Mesodermal cell (in vitro differentiated cells): Measurements from ENCODE around the gene QSOX1.
"Not testable (repeated sequence)": the region's sequence is repeated elsewhere in the genome, so short reads cannot be mapped to it uniquely, and the experiment has no call there.

ENCODE experiments used
- H3K27ac ChIP-seq: 2 replicates; pipeline ENCODE4 v1.7.0; 2013; ENCODE audit warnings: mild to moderate bottlenecking, low read depth, low read length, moderate library complexity; ENCODE audit not compliant: severe bottlenecking
- H3K36me3 ChIP-seq: 2 replicates; pipeline ENCODE4 v1.7.1; 2013; ENCODE audit warnings: mild to moderate bottlenecking, low read length, moderate library complexity; ENCODE audit not compliant: control insufficient read depth, insufficient read depth
- H3K4me1 ChIP-seq: one replicate; pipeline ENCODE4 v1.7.1; 2013; ENCODE audit warnings: mild to moderate bottlenecking, low read length; ENCODE audit not compliant: insufficient read depth, control insufficient read depth, poor library complexity, severe bottlenecking
- H3K4me3 ChIP-seq: 2 replicates; pipeline ENCODE4 v1.7.0; 2013; ENCODE audit warnings: low read length, control low read depth, mild to moderate bottlenecking; ENCODE audit not compliant: insufficient read depth, poor library complexity, severe bottlenecking; ENCODE audit errors: extremely low read depth
- H3K9me3 ChIP-seq: 2 replicates; pipeline ENCODE4 v1.7.1; 2013; ENCODE audit warnings: mild to moderate bottlenecking, low read length, moderate library complexity; ENCODE audit not compliant: control insufficient read depth
- WGBS, 2 experiments: methylation state at CpG; one replicate each; pipeline ENCODE4 v1.1.5; 2013; ENCODE audit warnings: missing lambda C conversion rate in 2 of 2; ENCODE audit not compliant: insufficient coverage in 2 of 2; 5-methylcytosine and 5-hydroxymethylcytosine counted together

The QSOX1 gene

GRCh38 chr1:180198611-180199010, 43.9 kb downstream of the QSOX1 start:
- no peaks in the 10 kb centered on the region for H3K4me1 ChIP-seq
- WGBS, 2 experiments, result 92 to 94% methylated on average over 4 of the region's 5 CpGs
- peaks cover 8% of the 10 kb centered on the region for H3K36me3 ChIP-seq
- H3K27ac ChIP-seq, result no peak overlapping the region
- no peak overlapping the region for H3K4me3 ChIP-seq
- H3K9me3 ChIP-seq, result no peaks in the 10 kb centered on the region

- H3K4me3 ChIP-seq, result no peak overlapping the region
- H3K9me3 ChIP-seq, result no peaks in the 10 kb centered on the region
- H3K36me3 ChIP-seq, result peaks cover 8% of the 10 kb centered on the region
- no peaks in the 10 kb centered on the region for H3K4me1 ChIP-seq
- H3K27ac ChIP-seq, result no peak overlapping the region
- 95 to 96% methylated on average over 7 to 12 of the region's 12 CpGs for WGBS, 2 experiments
Observed at GRCh38 chr1:180199018-180199417, 44.3 kb downstream of the QSOX1 start.

- H3K4me1 ChIP-seq, result no peaks in the 10 kb centered on the region
- 95 to 98% methylated on average over 5 to 7 of the region's 7 CpGs for WGBS, 2 experiments
- H3K9me3 ChIP-seq, result no peaks in the 10 kb centered on the region
- H3K4me3 ChIP-seq, result no peak overlapping the region
- H3K27ac ChIP-seq, result no peak overlapping the region
- peaks cover under 1% of the 10 kb centered on the region for H3K36me3 ChIP-seq
Observed at GRCh38 chr1:180201451-180202200, 47.0 kb downstream of the QSOX1 start.

- H3K4me3 ChIP-seq, H3K4me1 ChIP-seq, H3K36me3 ChIP-seq, H3K9me3 ChIP-seq, H3K27ac ChIP-seq: not testable (repeated sequence)
- WGBS, 2 experiments, result 88 to 96% methylated on average over 1 to 5 of the region's 5 CpGs
Observed at GRCh38 chr1:180202588-180202987, 47.9 kb downstream of the QSOX1 start.

GRCh38 chr1:180204231-180204630, 49.6 kb downstream of the QSOX1 start:
- Histone ChIP-seq H3K9me3 (no peaks in the 10 kb centered on the region), H3K4me3 (no peak overlapping the region), H3K4me1 (no peaks in the 10 kb centered on the region), H3K27ac (no peak overlapping the region), H3K36me3 (no peaks in the 10 kb centered on the region)
- WGBS, 2 experiments, result 84 to 96% methylated on average over 5 of the region's 6 CpGs

- Histone ChIP-seq H3K27ac (no peak overlapping the region), H3K9me3 (no peaks in the 10 kb centered on the region), H3K4me1 (no peaks in the 10 kb centered on the region), H3K36me3 (no peaks in the 10 kb centered on the region), H3K4me3 (no peak overlapping the region)
- 88 to 95% methylated on average over 2 of the region's 3 CpGs for WGBS, 2 experiments
Observed at GRCh38 chr1:180206581-180206980, 51.9 kb downstream of the QSOX1 start.

GRCh38 chr1:180208264-180208663, 53.6 kb downstream of the QSOX1 start:
- no peaks in the 10 kb centered on the region for H3K36me3 ChIP-seq
- H3K4me3 ChIP-seq, result no peak overlapping the region
- 86 to 88% methylated on average over 4 of the region's 4 CpGs for WGBS, 2 experiments
- no peaks in the 10 kb centered on the region for H3K4me1 ChIP-seq
- no peak overlapping the region for H3K27ac ChIP-seq
- H3K9me3 ChIP-seq, result no peaks in the 10 kb centered on the region

- H3K9me3 ChIP-seq, result no peaks in the 10 kb centered on the region
- no peaks in the 10 kb centered on the region for H3K4me1 ChIP-seq
- H3K36me3 ChIP-seq, result no peaks in the 10 kb centered on the region
- 76 to 100% methylated on average over 1 to 2 of the region's 4 CpGs for WGBS, 2 experiments
- no peak overlapping the region for H3K4me3 ChIP-seq
- H3K27ac ChIP-seq, result no peak overlapping the region
Observed at GRCh38 chr1:180210008-180210620, 55.4 kb downstream of the QSOX1 start.

- no peak overlapping the region for H3K4me3 ChIP-seq
- H3K36me3 ChIP-seq, result no peaks in the 10 kb centered on the region
- WGBS, 2 experiments, result 91 to 96% methylated on average over 11 to 12 of the region's 12 CpGs
- no peaks in the 10 kb centered on the region for H3K4me1 ChIP-seq
- H3K9me3 ChIP-seq, result no peaks in the 10 kb centered on the region
- no peak overlapping the region for H3K27ac ChIP-seq
Observed at GRCh38 chr1:180211156-180211859, 56.6 kb downstream of the QSOX1 start.

- H3K4me3 ChIP-seq, result no peak overlapping the region
- no peak overlapping the region for H3K27ac ChIP-seq
- no peaks in the 10 kb centered on the region for H3K9me3 ChIP-seq
- WGBS, 2 experiments, result 86 to 100% methylated on average over 5 of the region's 8 CpGs
- H3K4me1 ChIP-seq, result no peaks in the 10 kb centered on the region
- H3K36me3 ChIP-seq, result no peaks in the 10 kb centered on the region
Observed at GRCh38 chr1:180211860-180212229, 57.2 kb downstream of the QSOX1 start.
